ENCODE data around the gene SUSD6. TPM values are rescaled to one million over a fixed set of nuclear protein-coding genes. Genes with fewer than 3 reads are reported as not detected.
"Not testable (repeated sequence)": the region's sequence is repeated elsewhere in the genome, so short reads cannot be mapped to it uniquely, and the experiment has no call there.

SUSD6 gene
- total RNA-seq, 1 donor from 2014 or later: 21.4 TPM

DNA sequence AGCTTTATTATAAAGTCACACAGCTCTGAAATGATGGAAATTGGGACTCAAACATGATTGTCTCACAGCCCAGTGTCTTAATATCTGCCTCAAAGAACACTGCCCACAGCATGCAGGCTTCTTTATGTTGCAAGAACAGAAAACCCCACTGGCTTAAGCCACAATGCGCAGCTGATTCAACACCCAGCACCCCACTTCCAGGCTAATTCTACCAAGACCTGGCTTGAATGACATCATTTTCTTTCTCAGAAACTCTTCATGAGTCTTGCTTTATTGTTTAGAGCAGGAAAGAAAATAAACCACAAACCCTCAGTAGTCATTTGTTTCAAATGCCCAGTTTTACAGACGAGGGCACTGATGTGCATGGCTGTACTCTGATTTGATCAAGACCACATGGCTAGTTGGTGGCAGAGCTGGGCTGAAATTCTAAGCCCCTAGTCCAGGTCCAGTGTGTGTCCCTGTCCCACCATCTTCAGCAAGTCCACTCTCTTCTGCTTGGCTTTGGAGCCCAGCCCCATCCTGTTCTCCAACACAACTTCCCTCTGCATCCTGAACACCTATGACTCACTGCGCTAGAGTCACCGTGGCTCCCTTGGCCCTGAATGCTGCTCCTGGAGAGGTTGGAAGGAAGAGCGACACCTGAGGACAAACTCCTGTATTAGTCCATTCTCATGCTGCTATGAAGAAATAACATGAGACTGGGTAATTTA is 105.2 kb downstream of the SUSD6 start:
- intact Hi-C loops (cut with micrococcal nuclease): no loop called here
- no peak for ATAC-seq
- DNase-seq: no peak

DNA sequence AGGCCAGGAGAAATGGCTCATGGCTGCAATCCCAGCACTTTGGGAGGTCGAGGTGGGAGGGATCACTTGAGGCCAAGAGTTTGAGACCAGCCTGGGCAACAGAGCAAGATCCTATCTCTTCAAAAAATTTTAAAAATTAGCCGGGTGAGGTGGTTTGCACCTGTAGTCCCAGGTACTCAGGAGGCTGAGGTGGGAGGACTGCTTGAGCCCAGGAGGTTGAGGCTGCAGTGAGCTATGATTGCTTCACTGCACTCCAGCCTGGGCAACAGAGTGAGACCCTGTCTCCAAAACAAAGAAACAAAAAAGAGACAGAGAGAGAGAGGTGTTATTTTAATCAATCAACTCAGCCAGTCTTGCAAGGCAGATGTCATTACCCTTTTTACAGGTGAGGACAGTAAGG is 107.2 kb downstream of the SUSD6 start:
- DNase-seq; intact Hi-C loops (cut with micrococcal nuclease); ATAC-seq: not testable (repeated sequence)

DNA sequence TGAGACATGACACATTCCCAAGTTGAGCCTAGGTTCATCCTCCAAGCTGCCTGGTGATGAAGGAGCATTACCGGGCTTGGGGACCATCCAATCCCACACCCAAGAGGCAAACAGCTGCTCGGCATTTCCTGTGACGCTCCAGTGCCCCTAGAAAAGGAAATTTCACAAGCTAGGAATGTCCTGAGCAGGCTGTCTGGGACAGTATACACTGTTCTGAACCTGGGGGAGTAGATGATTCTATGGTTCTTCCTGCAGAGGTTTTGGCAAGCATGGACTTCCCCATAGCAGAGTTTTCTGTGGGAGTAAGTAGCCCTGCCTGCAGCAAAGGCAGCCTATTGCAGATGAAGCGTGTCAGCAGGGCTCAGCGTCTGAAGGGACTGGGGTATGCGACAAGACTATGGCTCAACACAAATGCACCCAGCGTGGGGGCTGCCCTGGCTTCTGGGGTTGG is 108.1 kb downstream of the SUSD6 start:
- DNase-seq: peak; percentile 54
- intact Hi-C loops (cut with micrococcal nuclease): no loop called here
- ATAC-seq: peak; percentile 74

DNA sequence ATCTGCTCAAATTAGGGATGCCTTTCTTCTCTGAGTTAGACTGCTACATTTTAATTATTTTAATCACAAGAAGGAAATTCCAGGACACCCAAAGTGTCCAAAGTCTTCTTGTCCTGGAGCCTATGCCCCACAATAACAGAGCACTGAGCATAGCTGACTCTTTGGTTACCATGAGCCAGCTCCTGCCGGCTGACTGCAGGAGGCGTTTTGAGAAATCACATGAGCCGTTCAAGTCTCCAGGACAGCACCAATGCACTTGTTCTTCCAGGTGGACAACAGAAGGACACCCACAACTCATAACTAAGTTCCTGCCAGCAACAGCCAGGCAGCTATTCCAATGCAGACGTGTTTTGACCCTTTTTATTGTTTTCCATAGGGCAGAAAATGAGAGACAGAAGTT is 109.5 kb downstream of the SUSD6 start:
- intact Hi-C loops (cut with micrococcal nuclease): loop anchor here (5.0 kb wide), 1 partner anchor 114 kb away; no protein-coding TSS in a partner anchor
- no peak for DNase-seq
- ATAC-seq: no peak

DNA sequence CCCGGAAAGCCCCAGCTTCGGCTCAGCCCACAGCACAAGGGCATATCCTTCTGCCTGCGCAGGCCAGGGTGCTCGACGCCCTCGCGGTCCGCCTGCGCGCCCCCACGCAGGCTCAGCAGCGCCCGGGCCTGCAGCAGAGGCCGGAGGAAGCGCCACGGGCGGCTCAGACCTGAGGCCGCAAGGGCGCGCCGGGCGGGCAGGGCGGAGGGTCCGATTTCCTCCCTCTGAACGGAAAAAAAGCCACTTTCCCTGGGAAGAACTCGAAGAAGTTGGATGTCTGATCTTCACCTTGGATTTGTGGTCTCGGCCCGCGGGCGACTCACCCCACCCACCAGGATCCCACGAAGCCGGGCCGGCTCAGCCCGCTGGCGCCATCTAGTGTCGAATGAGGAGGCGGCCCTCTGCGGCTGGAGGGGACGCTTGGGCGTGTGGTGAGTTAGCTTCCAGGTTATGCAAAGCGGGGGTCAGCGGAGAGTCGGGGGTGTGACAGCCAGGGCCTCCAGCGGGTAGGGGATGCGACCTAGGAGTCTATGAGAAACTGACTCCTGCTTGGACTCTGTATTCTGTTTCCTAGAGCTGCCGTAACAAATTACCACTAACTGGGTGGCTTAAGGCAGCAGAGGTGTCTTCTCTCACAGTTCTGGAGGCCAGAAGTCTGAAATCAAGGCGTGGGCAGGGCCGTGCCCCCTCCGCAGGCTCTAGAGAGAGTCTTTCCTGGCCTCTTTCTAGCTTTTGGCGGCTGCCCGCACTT is 115.5 kb downstream of the SUSD6 start:
- DNase-seq: peak; percentile 91
- peak; percentile 97 for ATAC-seq
- intact Hi-C loops (cut with micrococcal nuclease): loop anchor here (5.0 kb wide), 1 partner anchor 140 kb away; no protein-coding TSS in a partner anchor

DNA sequence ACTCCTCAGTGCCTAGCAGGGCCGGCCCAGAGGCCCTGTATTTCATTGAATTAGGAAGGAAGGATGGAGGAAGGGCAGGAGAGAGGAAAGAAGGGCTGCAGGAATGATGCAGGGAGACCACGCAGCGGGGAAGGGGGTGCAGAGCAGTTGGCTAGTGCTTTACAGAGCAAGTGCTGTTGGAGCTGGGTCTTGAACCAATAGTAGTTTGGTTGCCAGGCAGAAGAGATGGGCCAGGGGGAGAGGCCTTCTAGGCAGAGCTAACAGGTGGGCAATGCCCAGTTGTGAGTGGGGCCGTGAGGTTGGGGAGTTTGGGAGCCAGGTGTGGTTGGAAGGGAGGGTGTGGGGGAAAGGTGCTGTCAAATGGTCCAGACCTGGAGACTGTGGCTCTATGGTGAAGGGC is 116.5 kb downstream of the SUSD6 start:
- intact Hi-C loops (cut with micrococcal nuclease): loop anchor here (5.0 kb wide), 1 partner anchor 141 kb away; no protein-coding TSS in a partner anchor
- no peak for DNase-seq
- ATAC-seq: no peak

DNA sequence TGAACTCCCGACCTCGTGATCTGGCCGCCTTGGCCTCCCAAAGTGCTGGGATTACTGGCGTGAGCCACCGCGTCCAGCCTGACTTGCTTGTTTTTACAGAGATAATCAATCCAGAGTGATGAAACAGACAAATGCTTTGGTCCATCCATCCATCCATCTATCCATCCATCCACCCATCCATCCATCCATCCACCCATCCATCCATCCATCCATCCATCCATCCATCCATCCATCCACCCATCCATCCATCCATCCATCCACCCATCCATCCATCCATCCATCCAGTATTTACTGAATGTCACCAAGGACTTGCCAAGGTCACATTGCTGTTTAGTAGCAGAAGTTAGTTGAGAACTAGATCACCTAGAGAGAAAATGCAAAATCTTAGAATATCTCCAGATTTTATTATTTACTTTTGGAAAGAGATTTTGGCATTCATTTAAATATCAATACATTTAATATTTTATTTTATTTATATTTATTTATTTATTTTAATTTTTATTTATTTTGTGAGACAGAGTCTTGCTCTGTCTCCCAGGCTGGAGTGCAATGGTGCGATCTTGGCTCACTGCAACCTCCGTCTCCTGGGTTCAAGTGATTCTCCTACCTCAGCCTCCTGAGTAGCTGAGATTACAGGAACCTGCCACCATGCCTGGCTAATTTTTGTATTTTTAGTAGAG is 120.7 kb downstream of the SUSD6 start:
- DNase-seq; intact Hi-C loops (cut with micrococcal nuclease); ATAC-seq: not testable (repeated sequence)

DNA sequence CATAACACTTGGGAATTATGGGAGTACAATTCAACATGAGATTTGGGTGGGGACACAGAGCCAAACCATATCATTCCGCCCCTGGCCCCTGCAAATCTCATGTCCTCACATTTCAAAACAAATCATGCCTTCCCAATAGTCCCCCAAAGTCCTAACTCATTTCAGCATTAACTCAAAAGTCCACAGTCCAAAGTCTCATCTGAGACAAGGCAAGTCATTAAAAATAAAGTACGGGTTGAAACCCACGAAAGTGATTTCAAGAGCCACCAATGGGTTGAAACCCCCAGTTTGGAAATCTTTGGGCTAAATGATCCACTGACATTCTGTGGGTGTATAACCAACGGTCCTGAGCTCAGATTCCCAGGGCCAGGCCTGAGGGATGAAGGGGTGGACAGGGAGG is 125.0 kb downstream of the SUSD6 start:
- intact Hi-C loops (cut with micrococcal nuclease); DNase-seq; ATAC-seq: not testable (repeated sequence)

DNA sequence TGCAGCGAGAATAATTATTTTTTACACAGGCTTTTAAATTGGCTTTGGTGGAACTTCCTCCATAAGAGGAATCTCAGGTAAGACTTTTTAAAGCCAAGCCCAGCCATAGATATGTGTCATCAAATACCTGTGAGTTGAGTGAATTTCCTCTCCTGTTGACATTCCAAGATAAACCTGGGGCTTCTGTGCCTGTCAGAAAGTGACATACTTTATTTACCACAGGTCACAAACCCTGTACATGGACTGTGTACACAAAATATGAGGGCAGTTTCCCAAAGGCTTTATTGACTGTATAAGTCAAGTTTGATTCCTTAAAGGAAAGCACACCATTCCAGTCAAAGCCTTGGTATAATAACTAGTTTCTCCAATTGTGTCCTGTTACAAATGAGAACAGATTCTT is 129.7 kb downstream of the SUSD6 start:
- intact Hi-C loops (cut with micrococcal nuclease): no loop called here
- DNase-seq (no peak), ATAC-seq (no peak)

DNA sequence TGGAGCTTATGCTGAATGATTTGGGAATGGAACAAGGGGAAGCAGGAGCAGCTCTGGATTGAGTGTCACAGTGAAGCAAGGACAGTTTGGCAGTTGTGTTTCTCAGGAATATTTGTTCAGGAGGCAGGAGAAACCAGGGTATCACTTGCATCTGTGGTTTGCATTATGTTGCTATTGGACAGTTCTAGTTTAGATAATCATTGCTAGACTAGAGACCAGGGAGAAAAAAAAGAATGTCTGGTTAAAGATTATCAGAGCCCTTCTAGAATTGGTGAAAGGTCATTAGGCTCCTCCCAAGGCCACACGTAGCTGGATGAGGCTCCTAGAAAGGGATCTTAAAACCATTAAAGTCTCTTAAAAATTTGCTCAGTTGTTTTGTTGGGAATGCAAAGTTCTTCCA is 138.6 kb downstream of the SUSD6 start:
- no peak for DNase-seq
- ATAC-seq: no peak

DNA sequence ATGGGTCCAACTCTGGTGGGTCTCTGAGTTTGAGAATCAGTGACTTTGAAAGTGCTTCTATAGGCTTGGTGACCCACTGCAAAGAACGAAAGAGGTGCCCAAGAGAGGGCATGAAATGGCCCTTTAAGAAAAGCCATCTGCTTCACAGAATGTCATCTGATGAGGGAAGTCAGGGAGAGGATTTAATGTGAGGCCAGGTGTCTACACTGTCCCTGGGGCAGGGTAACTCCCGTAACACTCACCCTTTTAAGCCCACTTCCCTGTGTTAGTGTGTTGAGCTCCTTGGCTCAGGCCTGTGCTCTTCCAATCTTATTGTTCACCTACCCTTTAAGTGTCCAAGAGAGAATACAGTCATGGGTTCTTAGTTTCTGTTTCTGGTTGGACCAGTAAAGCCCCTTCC is 139.1 kb downstream of the SUSD6 start:
- intact Hi-C loops (cut with micrococcal nuclease): no loop called here
- no peak for ATAC-seq
- no peak for DNase-seq

More for the DNA sequence above, 138.6 kb downstream of the SUSD6 start:
- intact Hi-C loops (cut with micrococcal nuclease): no loop called here

DNA sequence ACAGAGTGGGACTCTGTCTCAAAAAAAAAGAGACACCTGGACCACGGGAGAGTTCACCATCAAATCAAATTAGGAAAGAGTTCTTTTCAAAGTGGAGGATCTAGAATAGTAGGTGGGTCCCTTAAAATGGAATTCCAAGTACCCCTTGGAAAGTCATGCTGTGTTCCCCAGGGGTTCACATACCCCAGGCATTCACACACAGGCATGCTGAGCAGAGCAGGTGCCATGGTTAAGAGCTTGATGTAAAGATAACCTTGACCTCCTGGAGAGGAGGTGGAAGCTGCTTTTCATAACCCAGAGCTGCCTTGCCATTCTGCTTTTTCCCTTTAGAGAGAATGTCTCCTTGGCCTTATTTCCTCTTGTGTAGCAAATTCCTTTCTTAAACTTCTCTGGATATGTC is 141.4 kb downstream of the SUSD6 start:
- ATAC-seq: no peak
- intact Hi-C loops (cut with micrococcal nuclease): no loop called here
- DNase-seq: no peak

DNA sequence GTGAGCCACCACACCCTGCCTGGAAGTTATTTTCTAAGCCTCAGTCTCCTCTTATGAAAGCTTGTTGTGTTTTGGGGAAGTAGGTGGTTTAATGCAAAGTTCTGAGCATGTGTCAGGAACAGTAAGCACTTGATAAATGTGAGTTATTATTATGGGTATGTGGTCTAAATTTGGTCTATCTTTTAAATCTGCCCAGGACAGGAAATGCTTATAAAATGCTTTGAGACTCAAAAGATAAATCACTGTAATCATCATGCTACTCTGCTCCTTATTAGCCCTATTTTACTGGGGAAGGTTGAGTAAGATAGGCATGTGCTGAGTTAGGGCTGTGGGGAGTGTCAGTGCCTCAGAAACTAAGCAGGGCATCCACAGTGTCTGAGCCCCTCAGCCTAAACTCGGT is 142.5 kb downstream of the SUSD6 start:
- intact Hi-C loops (cut with micrococcal nuclease): no loop called here
- no peak for DNase-seq
- ATAC-seq: no peak

DNA sequence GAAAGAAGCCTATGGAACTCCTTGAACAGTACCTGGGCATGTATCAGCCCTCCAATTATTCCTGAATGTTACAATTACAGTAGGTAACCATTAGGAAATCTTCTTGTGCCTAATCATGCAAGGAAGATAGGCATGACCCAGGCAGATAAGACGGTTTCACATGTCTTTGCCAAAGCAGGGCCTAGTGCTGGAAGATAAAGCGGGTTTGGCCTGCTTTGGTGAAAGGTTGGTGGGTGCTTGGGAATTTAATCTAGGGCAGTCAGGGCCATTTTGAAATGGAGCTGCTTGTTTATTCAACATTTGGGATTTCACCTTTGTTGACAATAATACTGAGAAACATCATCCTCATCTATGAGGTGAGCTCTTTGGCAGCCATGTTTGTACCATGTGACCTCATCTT is 143.1 kb downstream of the SUSD6 start:
- ATAC-seq: no peak
- no peak for DNase-seq
- intact Hi-C loops (cut with micrococcal nuclease): no loop called here

DNA sequence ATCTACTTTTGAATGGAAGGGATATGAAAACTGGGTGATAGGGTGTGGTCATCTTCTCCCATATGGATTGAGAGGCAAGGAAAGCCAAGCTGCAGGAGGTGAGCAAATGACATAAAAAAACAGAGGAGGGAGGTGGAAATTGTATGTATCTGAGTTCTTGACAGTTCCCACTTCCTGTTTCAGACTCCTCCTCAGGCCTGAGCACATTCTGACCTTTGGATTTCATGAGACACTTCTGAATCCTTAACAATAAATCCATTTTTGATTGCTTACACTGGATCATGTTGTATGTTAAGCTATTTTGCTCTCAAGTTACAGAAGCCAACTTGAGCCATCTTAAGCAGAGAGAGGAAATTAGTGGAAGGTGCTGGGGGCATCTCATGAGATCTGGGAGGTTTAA is 143.9 kb downstream of the SUSD6 start:
- no peak for DNase-seq
- intact Hi-C loops (cut with micrococcal nuclease): no loop called here

DNA sequence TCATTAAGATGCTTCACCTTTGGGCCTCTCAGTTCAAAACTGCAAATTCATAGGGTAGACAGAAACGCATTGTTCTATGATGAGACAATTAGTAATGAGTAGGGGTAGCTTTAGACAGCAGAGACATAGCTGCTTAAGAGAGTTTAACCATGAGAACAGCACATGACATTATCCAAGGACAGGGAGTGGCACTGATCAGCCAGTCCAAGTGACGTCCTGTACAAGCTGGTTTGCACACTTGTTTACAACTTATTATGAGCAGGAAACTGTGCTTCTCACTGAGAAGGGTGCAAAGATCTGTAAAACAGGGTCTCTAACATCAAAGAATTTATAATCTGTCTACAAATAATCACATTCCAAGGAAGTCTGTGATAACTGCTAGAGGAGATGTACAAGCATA is 144.4 kb downstream of the SUSD6 start:
- ATAC-seq: no peak
- DNase-seq: no peak
- intact Hi-C loops (cut with micrococcal nuclease): no loop called here

More for the DNA sequence above, 143.9 kb downstream of the SUSD6 start:
- ATAC-seq: no peak

DNA sequence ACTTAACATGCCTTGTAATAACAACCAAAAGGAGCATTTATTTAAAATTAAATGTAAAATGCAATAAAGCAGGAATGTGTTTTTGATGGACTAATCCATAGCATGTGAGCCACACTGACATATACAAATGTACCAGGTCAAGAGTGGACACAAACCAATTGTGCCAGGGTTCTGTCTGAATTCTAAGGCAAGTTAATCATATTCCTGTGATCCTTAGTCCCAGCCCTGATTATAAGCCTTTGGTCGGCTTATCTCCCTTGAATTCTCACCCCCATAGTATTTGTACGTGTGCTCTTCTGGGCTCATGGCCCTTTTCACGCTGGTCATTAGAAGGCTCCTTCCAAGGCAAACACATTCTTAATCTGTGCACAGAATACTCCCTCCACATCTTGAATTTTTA is 144.9 kb downstream of the SUSD6 start:
- intact Hi-C loops (cut with micrococcal nuclease): no loop called here
- DNase-seq (no peak), ATAC-seq (no peak)

DNA sequence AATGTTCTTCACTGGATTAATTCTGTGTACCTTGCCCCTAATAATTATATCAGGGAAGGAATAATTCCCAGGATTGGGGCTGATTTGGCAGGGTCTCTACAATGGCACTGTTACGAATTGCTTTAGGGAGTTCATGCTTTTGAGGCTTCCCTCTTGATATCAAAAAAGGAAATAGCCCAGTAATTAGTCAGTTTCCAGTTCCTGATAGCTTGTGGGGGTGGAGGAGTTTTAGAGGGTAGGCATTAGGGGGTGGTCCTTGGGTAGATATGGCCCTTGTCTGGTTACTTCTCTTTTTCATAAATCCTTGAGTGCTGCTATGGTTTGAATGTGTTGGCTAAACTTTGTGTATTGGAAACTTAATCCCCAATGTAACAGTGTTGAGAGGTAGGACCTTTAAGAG is 149.4 kb downstream of the SUSD6 start:
- intact Hi-C loops (cut with micrococcal nuclease): no loop called here
- ATAC-seq (no peak), DNase-seq (no peak)

DNA sequence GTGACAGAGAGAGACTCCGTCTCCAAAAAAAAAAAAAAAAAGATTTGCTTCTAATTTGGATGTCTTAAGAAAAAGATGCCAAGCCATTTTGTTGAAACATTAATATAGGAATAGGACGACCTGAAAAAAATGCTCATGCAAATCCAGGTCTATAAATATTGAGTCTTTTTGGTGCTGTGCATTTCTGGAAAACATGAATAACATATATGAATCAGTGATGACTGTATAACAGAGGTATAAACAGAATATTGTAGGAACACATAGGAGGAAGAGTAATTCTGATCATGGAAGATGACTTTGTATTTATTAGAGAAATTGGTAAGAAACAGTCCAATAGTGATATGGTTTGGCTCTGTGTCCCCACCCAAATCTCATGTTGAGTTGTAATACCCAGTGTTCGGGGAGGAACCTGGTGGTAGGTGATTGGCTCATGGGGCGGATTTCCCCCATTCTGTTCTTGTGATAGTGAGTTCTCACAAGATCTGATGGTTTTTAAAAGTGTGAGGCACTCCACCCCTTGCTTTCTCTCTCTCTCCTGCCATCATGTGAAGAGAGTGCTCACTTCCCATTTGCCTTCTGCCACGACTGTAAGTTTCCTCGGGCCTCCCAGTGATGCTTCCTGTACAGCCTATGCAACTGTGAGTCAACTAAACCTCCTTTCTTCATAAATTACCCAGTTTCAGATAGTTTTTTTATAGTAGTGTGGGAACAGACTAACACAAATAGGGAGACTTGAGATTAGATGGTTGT is 152.5 kb downstream of the SUSD6 start:
- ATAC-seq: no peak
- no peak for DNase-seq
- intact Hi-C loops (cut with micrococcal nuclease): no loop called here
